Endometrium (tissue), 2 donors: Measurements from ENCODE around the gene BRSK1.

Source experiments
- FAIRE-seq: peaks from 2 replicates; lab custom pipeline; 2012; peaks lifted over from hg19 to GRCh38; lab: Jason Lieb, UNC
- donor health status: control.
- donor health status: control.

BRSK1 gene

GRCh38 chr19:55353356-55353802 lies 69.6 kb downstream of the BRSK1 start:
- FAIRE-seq: no peak

- no peak for FAIRE-seq
Measured at GRCh38 chr19:55353803-55354697, 70.3 kb downstream of the BRSK1 start.

GRCh38 chr19:55354698-55355212 lies 71.0 kb downstream of the BRSK1 start, which contains the start of gene COX6B2:
TSS of gene COX6B2 (minus strand) at chr19:55354719. CDS start at chr19:55354521, 198 bp downstream.
- no peak for FAIRE-seq

- no peak for FAIRE-seq
Measured at GRCh38 chr19:55355213-55355821, 71.5 kb downstream of the BRSK1 start.

GRCh38 chr19:55358493-55358892 lies 74.7 kb downstream of the BRSK1 start:
- FAIRE-seq: no peak

- FAIRE-seq: no peak
Measured at GRCh38 chr19:55358943-55359908, 75.4 kb downstream of the BRSK1 start.

- no peak for FAIRE-seq
Measured at GRCh38 chr19:55360902-55361301, 77.1 kb downstream of the BRSK1 start.
